ENCODE measurements around the gene PDE11A.

DNA sequence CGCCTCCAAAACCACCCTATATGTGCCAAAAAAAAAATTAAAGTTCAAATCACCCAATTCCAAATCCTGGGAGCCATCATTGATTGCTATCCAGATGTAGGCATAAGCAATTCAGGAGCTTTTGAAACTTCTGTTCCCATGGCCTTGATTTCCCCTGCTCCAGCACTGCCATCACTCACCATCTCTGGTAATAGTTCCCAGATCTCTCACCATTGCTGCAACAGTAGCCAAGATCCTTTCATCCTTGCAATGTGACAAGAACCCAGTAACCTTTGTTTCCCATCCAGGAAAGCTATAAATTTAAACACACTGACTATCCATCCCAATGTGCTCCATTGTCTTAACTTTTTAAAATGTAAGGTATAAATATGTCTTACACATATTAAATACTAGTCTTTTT, 155.4 kb downstream of the PDE11A start:
- TF ChIP-seq, protein P1, sequence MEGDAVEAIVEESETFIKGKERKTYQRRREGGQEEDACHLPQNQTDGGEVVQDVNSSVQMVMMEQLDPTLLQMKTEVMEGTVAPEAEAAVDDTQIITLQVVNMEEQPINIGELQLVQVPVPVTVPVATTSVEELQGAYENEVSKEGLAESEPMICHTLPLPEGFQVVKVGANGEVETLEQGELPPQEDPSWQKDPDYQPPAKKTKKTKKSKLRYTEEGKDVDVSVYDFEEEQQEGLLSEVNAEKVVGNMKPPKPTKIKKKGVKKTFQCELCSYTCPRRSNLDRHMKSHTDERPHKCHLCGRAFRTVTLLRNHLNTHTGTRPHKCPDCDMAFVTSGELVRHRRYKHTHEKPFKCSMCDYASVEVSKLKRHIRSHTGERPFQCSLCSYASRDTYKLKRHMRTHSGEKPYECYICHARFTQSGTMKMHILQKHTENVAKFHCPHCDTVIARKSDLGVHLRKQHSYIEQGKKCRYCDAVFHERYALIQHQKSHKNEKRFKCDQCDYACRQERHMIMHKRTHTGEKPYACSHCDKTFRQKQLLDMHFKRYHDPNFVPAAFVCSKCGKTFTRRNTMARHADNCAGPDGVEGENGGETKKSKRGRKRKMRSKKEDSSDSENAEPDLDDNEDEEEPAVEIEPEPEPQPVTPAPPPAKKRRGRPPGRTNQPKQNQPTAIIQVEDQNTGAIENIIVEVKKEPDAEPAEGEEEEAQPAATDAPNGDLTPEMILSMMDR (conservative IDR thresholded peaks at IDR 0.05), result no peak
- TF ChIP-seq ZFX (IDR thresholded peaks at IDR 0.05), result no peak

Measured in C4-2B (cell line).